HG03108 (cell line): ENCODE results near the gene CHERP.

Experiments
- ATAC-seq: cut with Tn5 transposase; IDR thresholded peaks from one replicate; pipeline ENCODE4 v1.9.1; 2021; ENCODE audit warnings: moderate library complexity; ENCODE audit not compliant: unreplicated experiment

The CHERP gene

GRCh38 chr19:16542045-16542909 is at the start of gene CHERP:
TSS of gene CHERP (minus strand) at chr19:16542437. CDS start at chr19:16542378, 59 bp downstream.
- peak; percentile 61 for ATAC-seq

- ATAC-seq, result no peak
Observed at GRCh38 chr19:16590876-16591802, 48.9 kb upstream of the CHERP start.

GRCh38 chr19:16589917-16590316 is 47.7 kb upstream of the CHERP start:
- ATAC-seq, result no peak

GRCh38 chr19:16588824-16589577 is 46.8 kb upstream of the CHERP start:
- ATAC-seq, result peak; percentile 7

- ATAC-seq, result peak; percentile 34
Observed at GRCh38 chr19:16587833-16588823, 45.9 kb upstream of the CHERP start.

- ATAC-seq, result no peak
Observed at GRCh38 chr19:16586991-16587832, 45.0 kb upstream of the CHERP start.

- ATAC-seq, result no peak
Observed at GRCh38 chr19:16586477-16586871, 44.2 kb upstream of the CHERP start.

- ATAC-seq, result peak; percentile 25
Observed at GRCh38 chr19:16585808-16586476, 43.7 kb upstream of the CHERP start.

- no peak for ATAC-seq
Observed at GRCh38 chr19:16585094-16585801, 43.0 kb upstream of the CHERP start.

- ATAC-seq, result peak; percentile 40
Observed at GRCh38 chr19:16584248-16585093, 42.2 kb upstream of the CHERP start.

GRCh38 chr19:16582486-16583261 is 40.4 kb upstream of the CHERP start:
- ATAC-seq, result no peak

GRCh38 chr19:16581971-16582343 is 39.7 kb upstream of the CHERP start:
- no peak for ATAC-seq

GRCh38 chr19:16581145-16581970 is 39.1 kb upstream of the CHERP start:
- ATAC-seq, result no peak

GRCh38 chr19:16579381-16579780 is 37.1 kb upstream of the CHERP start:
- ATAC-seq, result no peak

- ATAC-seq, result no peak
Observed at GRCh38 chr19:16577531-16577985, 35.3 kb upstream of the CHERP start.
